ENCODE data around the gene MYO16.

Gene MYO16

DNA sequence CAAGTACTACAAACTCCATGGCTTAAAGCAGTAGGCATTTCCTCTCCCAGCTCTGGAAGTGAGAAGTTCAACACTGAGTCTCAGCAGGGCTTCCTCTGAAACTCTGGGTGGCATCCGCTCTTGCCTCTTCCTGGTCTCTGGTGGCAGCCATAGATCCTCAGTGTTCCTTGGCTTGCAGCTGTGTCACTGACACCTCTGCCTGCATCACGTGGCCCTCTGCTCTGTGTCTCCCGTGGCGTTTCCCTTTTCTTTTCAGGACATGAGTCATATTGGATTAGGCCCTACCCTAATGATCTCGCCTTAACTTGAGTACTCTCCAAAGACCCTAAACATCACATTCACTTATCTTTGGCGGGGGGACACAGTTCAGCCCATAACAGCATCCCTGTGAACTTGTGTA lies 466.7 kb downstream of the MYO16 start:
- TF ChIP-seq ZFX (IDR thresholded peaks at IDR 0.05; ENCODE audit: borderline replicate concordance) (no peak), CTCF (IDR thresholded peaks at IDR 0.05) (no peak)
- H3K27ac ChIP-seq, result no peak overlapping the region

GRCh38 chr13:109100705-109101304 lies 471.4 kb downstream of the MYO16 start:
- H3K27ac ChIP-seq, result no peak overlapping the region
- no peak for TF ChIP-seq CTCF (IDR thresholded peaks at IDR 0.05)
- TF ChIP-seq ZFX (IDR thresholded peaks at IDR 0.05; ENCODE audit: borderline replicate concordance), result no peak

GRCh38 chr13:109101550-109102144 lies 472.2 kb downstream of the MYO16 start:
- no peak overlapping the region for H3K27ac ChIP-seq
- TF ChIP-seq ZFX (IDR thresholded peaks at IDR 0.05; ENCODE audit: borderline replicate concordance), result no peak
- TF ChIP-seq CTCF (IDR thresholded peaks at IDR 0.05), result no peak

DNA sequence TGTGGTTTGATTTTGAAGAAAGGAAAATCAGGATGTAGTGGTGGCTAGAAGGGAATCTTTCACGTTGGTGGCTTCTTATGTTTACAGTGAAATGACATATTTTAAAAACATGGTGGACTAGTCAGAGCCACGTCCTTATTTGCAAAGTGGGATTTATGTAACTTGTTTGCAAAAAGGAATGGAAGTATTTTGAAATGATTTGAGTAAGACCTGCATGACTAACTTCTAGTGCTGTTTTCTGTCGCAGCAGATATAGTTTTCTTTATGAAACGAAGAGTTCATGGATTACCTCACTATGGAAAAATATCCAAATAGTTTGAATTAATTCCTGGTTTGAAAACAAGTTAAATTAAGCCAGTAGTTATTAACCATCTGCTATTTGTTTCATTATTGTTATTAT lies 476.5 kb downstream of the MYO16 start:
- no peak overlapping the region for H3K27ac ChIP-seq
- TF ChIP-seq CTCF (IDR thresholded peaks at IDR 0.05) (no peak), ZFX (IDR thresholded peaks at IDR 0.05; ENCODE audit: borderline replicate concordance) (no peak)

DNA sequence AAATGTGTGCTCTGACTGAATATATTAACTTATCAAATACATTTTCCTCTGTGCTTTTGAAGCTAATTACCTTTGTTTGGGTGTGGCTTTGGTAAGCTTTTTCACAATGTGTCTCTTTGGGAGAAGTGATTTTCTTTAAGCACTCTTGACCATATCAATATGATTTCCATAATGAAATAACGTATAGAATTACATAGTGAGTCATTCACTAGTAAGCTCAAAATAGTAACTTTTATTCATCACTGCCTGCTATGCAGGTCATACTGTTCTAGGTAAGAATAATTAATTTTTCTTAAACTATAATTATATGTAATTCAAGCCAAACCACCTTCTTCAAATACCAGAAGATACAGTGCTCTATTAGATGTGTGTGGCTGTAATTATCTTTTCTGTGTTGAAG lies 480.7 kb downstream of the MYO16 start:
- TF ChIP-seq ZFX (IDR thresholded peaks at IDR 0.05; ENCODE audit: borderline replicate concordance) (no peak), CTCF (IDR thresholded peaks at IDR 0.05) (no peak)
- no peak overlapping the region for H3K27ac ChIP-seq

DNA sequence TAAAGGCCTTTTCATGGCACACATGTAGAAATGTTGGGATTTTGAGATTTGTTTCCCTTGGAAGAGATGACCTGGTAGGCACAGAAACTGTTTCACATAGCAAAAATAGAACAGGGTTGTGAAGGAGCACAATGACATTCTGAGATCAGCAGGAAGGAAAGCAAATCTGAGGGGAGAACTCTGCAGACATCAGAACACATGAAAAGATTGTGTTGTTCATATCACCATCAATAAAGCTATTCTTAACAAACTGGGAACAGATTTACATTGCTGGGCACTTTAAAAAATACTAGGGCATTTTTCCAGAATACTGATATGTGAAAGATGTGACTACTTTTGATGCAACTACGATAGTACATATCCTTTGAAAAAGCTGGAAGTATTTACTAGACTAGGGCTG lies 481.7 kb downstream of the MYO16 start:
- no peak overlapping the region for H3K27ac ChIP-seq
- TF ChIP-seq CTCF (IDR thresholded peaks at IDR 0.05), result no peak

DNA sequence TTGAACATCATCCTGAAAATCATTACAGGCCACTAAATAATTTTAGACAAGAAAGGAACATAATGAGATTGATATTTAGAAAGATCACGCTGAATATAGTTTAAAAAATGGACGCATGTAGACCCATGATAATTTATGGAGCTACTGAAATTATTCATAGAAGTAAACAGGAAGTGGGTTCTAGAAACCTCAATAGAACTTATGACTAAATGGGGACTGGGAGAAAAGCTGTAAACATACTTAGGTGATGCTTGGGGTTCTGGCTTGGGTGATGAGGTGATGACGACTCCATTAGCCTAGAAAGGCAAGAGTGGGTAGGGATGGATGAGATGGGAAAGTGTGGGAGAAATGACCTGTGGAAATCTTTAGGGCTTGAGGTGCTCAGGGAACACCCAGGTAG lies 484.0 kb downstream of the MYO16 start:
- TF ChIP-seq CTCF (IDR thresholded peaks at IDR 0.05) (no peak), ZFX (IDR thresholded peaks at IDR 0.05; ENCODE audit: borderline replicate concordance) (no peak)

More for the DNA sequence above, 484.0 kb downstream of the MYO16 start:
- H3K27ac ChIP-seq, result no peak overlapping the region
